ENCODE data around the gene NFYA.

Gene NFYA

GRCh38 chr6:41072836-41073202 lies at the start of gene NFYA:
NFYA (plus strand) TSS chr6:41072974; CDS start chr6:41079090, 6,116 bp downstream.
- H3K4me3 ChIP-seq (ENCODE audit: low read depth in 1 of 2, low read length in 2 of 2): peak within 1 kb of the TSS; percentile 80 to 88
- no peaks in the 10 kb centered on the region for H3K27me3 ChIP-seq (ENCODE audit: low read depth, low read length)
- peak within 1 kb of the TSS; percentile 100 for H3K27ac ChIP-seq (ENCODE audit: low read length)
- no peaks in the 10 kb centered on the region for H3K9me3 ChIP-seq (ENCODE audit: control insufficient read depth in 1 of 2, low read length in 2 of 2)
- H3K36me3 ChIP-seq (ENCODE audit: control insufficient read depth in 1 of 2, insufficient read depth in 2 of 2, low read length in 2 of 2): peaks cover 7 to 18% of the 10 kb centered on the region in 2 donors
- peaks cover 9 to 16% of the 10 kb centered on the region in 2 donors for H3K4me1 ChIP-seq (ENCODE audit: control insufficient read depth in 1 of 2, insufficient read depth in 2 of 2, low read length in 2 of 2)

- no peak overlapping the region for H3K27ac ChIP-seq (ENCODE audit: low read length)
- H3K4me3 ChIP-seq (ENCODE audit: low read depth in 1 of 2, low read length in 2 of 2): no peak overlapping the region
- H3K9me3 ChIP-seq (ENCODE audit: control insufficient read depth in 1 of 2, low read length in 2 of 2): no peaks in the 10 kb centered on the region
- no peaks in the 10 kb centered on the region for H3K27me3 ChIP-seq (ENCODE audit: low read depth, low read length)
- H3K36me3 ChIP-seq (ENCODE audit: control insufficient read depth in 1 of 2, insufficient read depth in 2 of 2, low read length in 2 of 2): no peaks in the 10 kb centered on the region
- H3K4me1 ChIP-seq (ENCODE audit: control insufficient read depth in 1 of 2, insufficient read depth in 2 of 2, low read length in 2 of 2): peaks cover 0 to 9% of the 10 kb centered on the region in 2 donors
These were observed 49.7 kb upstream of the NFYA start for GRCh38 chr6:41023114-41023513.

GRCh38 chr6:41025966-41026530 lies 46.7 kb upstream of the NFYA start:
- no peaks in the 10 kb centered on the region for H3K27me3 ChIP-seq (ENCODE audit: low read depth, low read length)
- H3K9me3 ChIP-seq (ENCODE audit: control insufficient read depth in 1 of 2, low read length in 2 of 2): no peaks in the 10 kb centered on the region
- peaks cover 0 to 13% of the 10 kb centered on the region in 2 donors for H3K4me1 ChIP-seq (ENCODE audit: control insufficient read depth in 1 of 2, insufficient read depth in 2 of 2, low read length in 2 of 2)
- H3K36me3 ChIP-seq (ENCODE audit: control insufficient read depth in 1 of 2, insufficient read depth in 2 of 2, low read length in 2 of 2): no peaks in the 10 kb centered on the region
- no peak overlapping the region for H3K4me3 ChIP-seq (ENCODE audit: low read depth in 1 of 2, low read length in 2 of 2)
- H3K27ac ChIP-seq (ENCODE audit: low read length): no peak overlapping the region

GRCh38 chr6:41027241-41027640 lies 45.5 kb upstream of the NFYA start:
- no peaks in the 10 kb centered on the region for H3K36me3 ChIP-seq (ENCODE audit: control insufficient read depth in 1 of 2, insufficient read depth in 2 of 2, low read length in 2 of 2)
- no peak overlapping the region for H3K27ac ChIP-seq (ENCODE audit: low read length)
- peaks cover 0 to 12% of the 10 kb centered on the region in 2 donors for H3K4me1 ChIP-seq (ENCODE audit: control insufficient read depth in 1 of 2, insufficient read depth in 2 of 2, low read length in 2 of 2)
- no peaks in the 10 kb centered on the region for H3K9me3 ChIP-seq (ENCODE audit: control insufficient read depth in 1 of 2, low read length in 2 of 2)
- H3K4me3 ChIP-seq (ENCODE audit: low read depth in 1 of 2, low read length in 2 of 2): peak overlapping the region in 1 of 2 donors; percentile 68
- H3K27me3 ChIP-seq (ENCODE audit: low read depth, low read length): no peaks in the 10 kb centered on the region

GRCh38 chr6:41027799-41028560 lies 44.8 kb upstream of the NFYA start:
- H3K36me3 ChIP-seq (ENCODE audit: control insufficient read depth in 1 of 2, insufficient read depth in 2 of 2, low read length in 2 of 2): no peaks in the 10 kb centered on the region
- H3K27me3 ChIP-seq (ENCODE audit: low read depth, low read length): no peaks in the 10 kb centered on the region
- no peak overlapping the region for H3K27ac ChIP-seq (ENCODE audit: low read length)
- peaks cover 0 to 9% of the 10 kb centered on the region in 2 donors for H3K4me1 ChIP-seq (ENCODE audit: control insufficient read depth in 1 of 2, insufficient read depth in 2 of 2, low read length in 2 of 2)
- H3K4me3 ChIP-seq (ENCODE audit: low read depth in 1 of 2, low read length in 2 of 2): peak overlapping the region; percentile 55 to 68
- no peaks in the 10 kb centered on the region for H3K9me3 ChIP-seq (ENCODE audit: control insufficient read depth in 1 of 2, low read length in 2 of 2)

- H3K27ac ChIP-seq (ENCODE audit: low read length): no peak overlapping the region
- peaks cover 0 to 9% of the 10 kb centered on the region in 2 donors for H3K4me1 ChIP-seq (ENCODE audit: control insufficient read depth in 1 of 2, insufficient read depth in 2 of 2, low read length in 2 of 2)
- no peaks in the 10 kb centered on the region for H3K9me3 ChIP-seq (ENCODE audit: control insufficient read depth in 1 of 2, low read length in 2 of 2)
- no peaks in the 10 kb centered on the region for H3K27me3 ChIP-seq (ENCODE audit: low read depth, low read length)
- no peaks in the 10 kb centered on the region for H3K36me3 ChIP-seq (ENCODE audit: control insufficient read depth in 1 of 2, insufficient read depth in 2 of 2, low read length in 2 of 2)
- peak overlapping the region; percentile 55 to 68 for H3K4me3 ChIP-seq (ENCODE audit: low read depth in 1 of 2, low read length in 2 of 2)
These were observed 44.0 kb upstream of the NFYA start for GRCh38 chr6:41028561-41029412.

GRCh38 chr6:41032830-41033229 lies 39.9 kb upstream of the NFYA start:
- Histone ChIP-seq H3K36me3 (ENCODE audit: control insufficient read depth in 1 of 2, insufficient read depth in 2 of 2, low read length in 2 of 2) (no peaks in the 10 kb centered on the region), H3K4me1 (ENCODE audit: control insufficient read depth in 1 of 2, insufficient read depth in 2 of 2, low read length in 2 of 2) (peaks cover 0 to 4% of the 10 kb centered on the region in 2 donors), H3K4me3 (ENCODE audit: low read depth in 1 of 2, low read length in 2 of 2) (no peak overlapping the region), H3K27me3 (ENCODE audit: low read depth, low read length) (no peaks in the 10 kb centered on the region), H3K27ac (ENCODE audit: low read length) (no peak overlapping the region), H3K9me3 (ENCODE audit: control insufficient read depth in 1 of 2, low read length in 2 of 2) (no peaks in the 10 kb centered on the region)

- H3K9me3 ChIP-seq (ENCODE audit: control insufficient read depth in 1 of 2, low read length in 2 of 2): no peaks in the 10 kb centered on the region
- H3K27me3 ChIP-seq (ENCODE audit: low read depth, low read length): no peaks in the 10 kb centered on the region
- no peaks in the 10 kb centered on the region for H3K4me1 ChIP-seq (ENCODE audit: control insufficient read depth in 1 of 2, insufficient read depth in 2 of 2, low read length in 2 of 2)
- no peaks in the 10 kb centered on the region for H3K36me3 ChIP-seq (ENCODE audit: control insufficient read depth in 1 of 2, insufficient read depth in 2 of 2, low read length in 2 of 2)
- H3K27ac ChIP-seq (ENCODE audit: low read length): no peak overlapping the region
- H3K4me3 ChIP-seq (ENCODE audit: low read depth in 1 of 2, low read length in 2 of 2): no peak overlapping the region
These were observed 39.0 kb upstream of the NFYA start for GRCh38 chr6:41033776-41034175.

- Histone ChIP-seq H3K9me3 (ENCODE audit: control insufficient read depth in 1 of 2, low read length in 2 of 2) (no peaks in the 10 kb centered on the region), H3K36me3 (ENCODE audit: control insufficient read depth in 1 of 2, insufficient read depth in 2 of 2, low read length in 2 of 2) (no peaks in the 10 kb centered on the region), H3K4me1 (ENCODE audit: control insufficient read depth in 1 of 2, insufficient read depth in 2 of 2, low read length in 2 of 2) (no peaks in the 10 kb centered on the region), H3K27ac (ENCODE audit: low read length) (no peak overlapping the region), H3K4me3 (ENCODE audit: low read depth in 1 of 2, low read length in 2 of 2) (no peak overlapping the region), H3K27me3 (ENCODE audit: low read depth, low read length) (no peaks in the 10 kb centered on the region)
These were observed 36.6 kb upstream of the NFYA start for GRCh38 chr6:41036186-41036585.

- no peaks in the 10 kb centered on the region for H3K4me1 ChIP-seq (ENCODE audit: control insufficient read depth in 1 of 2, insufficient read depth in 2 of 2, low read length in 2 of 2)
- H3K36me3 ChIP-seq (ENCODE audit: control insufficient read depth in 1 of 2, insufficient read depth in 2 of 2, low read length in 2 of 2): no peaks in the 10 kb centered on the region
- H3K27me3 ChIP-seq (ENCODE audit: low read depth, low read length): no peaks in the 10 kb centered on the region
- no peaks in the 10 kb centered on the region for H3K9me3 ChIP-seq (ENCODE audit: control insufficient read depth in 1 of 2, low read length in 2 of 2)
- no peak overlapping the region for H3K4me3 ChIP-seq (ENCODE audit: low read depth in 1 of 2, low read length in 2 of 2)
- H3K27ac ChIP-seq (ENCODE audit: low read length): no peak overlapping the region
These were observed 36.2 kb upstream of the NFYA start for GRCh38 chr6:41036601-41037000.

All from muscle layer of duodenum (tissue), 2 donors.